Measurements from ENCODE around the gene WNK1.
"Not testable (repeated sequence)": the region's sequence is repeated elsewhere in the genome, so short reads cannot be mapped to it uniquely, and the experiment has no call there.

The WNK1 gene

GRCh38 chr12:749751-750270 lies 2.6 kb upstream of the WNK1 start:
- peak; percentile 18 for DNase-seq

- no peak for DNase-seq
These were observed 1.8 kb upstream of the WNK1 start for GRCh38 chr12:750366-751191.

GRCh38 chr12:751192-751998 lies 984 bp upstream of the WNK1 start:
- DNase-seq, result peak; percentile 97

- DNase-seq, result peak; percentile 18
These were observed 574 bp downstream of the WNK1 start for GRCh38 chr12:752695-753610.

- DNase-seq, result peak; percentile 44
These were observed 1.5 kb downstream of the WNK1 start for GRCh38 chr12:753611-754472.

GRCh38 chr12:754473-754820 lies 2.1 kb downstream of the WNK1 start:
- peak; percentile 13 for DNase-seq

- peak; percentile 74 for DNase-seq
These were observed 2.6 kb downstream of the WNK1 start for GRCh38 chr12:754851-755562.

GRCh38 chr12:759628-760027 lies 7.2 kb downstream of the WNK1 start:
- peak; percentile 18 for DNase-seq

- no peak for DNase-seq
These were observed 8.9 kb downstream of the WNK1 start for GRCh38 chr12:761256-761655.

GRCh38 chr12:765840-766239 lies 13.5 kb downstream of the WNK1 start:
- no peak for DNase-seq

GRCh38 chr12:768434-768833 lies 16.1 kb downstream of the WNK1 start:
- no peak for DNase-seq

GRCh38 chr12:770479-770878 lies 18.1 kb downstream of the WNK1 start:
- no peak for DNase-seq

GRCh38 chr12:772056-772697 lies 19.8 kb downstream of the WNK1 start:
- no peak for DNase-seq

GRCh38 chr12:774051-774614 lies 21.8 kb downstream of the WNK1 start:
- no peak for DNase-seq

GRCh38 chr12:775973-776771 lies 23.8 kb downstream of the WNK1 start:
- DNase-seq, result not testable (repeated sequence)

- DNase-seq, result not testable (repeated sequence)
These were observed 24.5 kb downstream of the WNK1 start for GRCh38 chr12:776772-777373.

- DNase-seq, result no peak
These were observed 25.2 kb downstream of the WNK1 start for GRCh38 chr12:777550-778047.

GRCh38 chr12:778615-779014 lies 26.2 kb downstream of the WNK1 start:
- DNase-seq, result no peak

Measured in activated CD4-positive, alpha-beta T cell treated with anti-CD3 and anti-CD28 coated beads, Interleukin-2, amount 50 U/mL, for 16 hours (primary cell).